ENCODE data around the gene MYOF. TPM values are rescaled to one million over a fixed set of nuclear protein-coding genes. Genes with fewer than 3 reads are reported as not detected.

MYOF gene
- total RNA-seq, 2 experiments from 2014 or later: 4.9 to 5.4 TPM

DNA sequence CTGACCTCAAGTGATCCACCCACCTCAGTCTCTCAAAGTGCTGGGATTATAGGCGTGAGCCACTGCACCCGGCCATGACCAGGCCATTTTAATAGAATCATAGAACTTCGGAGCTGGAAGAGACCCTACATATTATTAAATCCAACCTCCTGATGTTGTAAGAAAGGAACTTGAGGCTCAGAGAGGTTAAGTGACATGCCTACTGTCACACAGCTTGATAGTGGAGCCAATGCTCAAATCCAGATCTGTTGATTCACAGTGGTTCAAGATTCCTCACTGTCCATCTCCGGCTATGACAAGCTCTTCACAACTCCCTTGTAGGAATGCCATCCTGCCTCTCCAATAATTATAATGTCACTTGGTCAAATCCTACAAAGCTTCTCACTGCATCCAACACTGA is 65.3 kb downstream of the MYOF start:
- no peak for ATAC-seq
- H3K4me3 Mint-ChIP-seq: no peak overlapping the region
- TF ChIP-seq, protein P1, sequence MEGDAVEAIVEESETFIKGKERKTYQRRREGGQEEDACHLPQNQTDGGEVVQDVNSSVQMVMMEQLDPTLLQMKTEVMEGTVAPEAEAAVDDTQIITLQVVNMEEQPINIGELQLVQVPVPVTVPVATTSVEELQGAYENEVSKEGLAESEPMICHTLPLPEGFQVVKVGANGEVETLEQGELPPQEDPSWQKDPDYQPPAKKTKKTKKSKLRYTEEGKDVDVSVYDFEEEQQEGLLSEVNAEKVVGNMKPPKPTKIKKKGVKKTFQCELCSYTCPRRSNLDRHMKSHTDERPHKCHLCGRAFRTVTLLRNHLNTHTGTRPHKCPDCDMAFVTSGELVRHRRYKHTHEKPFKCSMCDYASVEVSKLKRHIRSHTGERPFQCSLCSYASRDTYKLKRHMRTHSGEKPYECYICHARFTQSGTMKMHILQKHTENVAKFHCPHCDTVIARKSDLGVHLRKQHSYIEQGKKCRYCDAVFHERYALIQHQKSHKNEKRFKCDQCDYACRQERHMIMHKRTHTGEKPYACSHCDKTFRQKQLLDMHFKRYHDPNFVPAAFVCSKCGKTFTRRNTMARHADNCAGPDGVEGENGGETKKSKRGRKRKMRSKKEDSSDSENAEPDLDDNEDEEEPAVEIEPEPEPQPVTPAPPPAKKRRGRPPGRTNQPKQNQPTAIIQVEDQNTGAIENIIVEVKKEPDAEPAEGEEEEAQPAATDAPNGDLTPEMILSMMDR (IDR thresholded peaks at IDR 0.05): no peak
- H3K27me3 Mint-ChIP-seq: no peaks in the 10 kb centered on the region
- no peaks in the 10 kb centered on the region for H3K9me3 Mint-ChIP-seq
- DNase-seq: no peak
- peaks cover 30% of the 10 kb centered on the region for H3K4me1 Mint-ChIP-seq (ENCODE audit: low read depth)
- H3K36me3 Mint-ChIP-seq (ENCODE audit: low read depth): peaks cover 4% of the 10 kb centered on the region
- H3K27ac Mint-ChIP-seq: no peak overlapping the region
- ChIA-PET POLR2A (interaction anchor here (1.1 kb wide), 1 partner anchor 97 kb away, joined by 3 read pairs; no protein-coding TSS in a partner anchor), CTCF (interaction anchor here (0.8 kb wide), 1 partner anchor 40 kb away, joined by 3 read pairs; no protein-coding TSS in a partner anchor)
- intact Hi-C loops (cut with micrococcal nuclease): no loop called here

DNA sequence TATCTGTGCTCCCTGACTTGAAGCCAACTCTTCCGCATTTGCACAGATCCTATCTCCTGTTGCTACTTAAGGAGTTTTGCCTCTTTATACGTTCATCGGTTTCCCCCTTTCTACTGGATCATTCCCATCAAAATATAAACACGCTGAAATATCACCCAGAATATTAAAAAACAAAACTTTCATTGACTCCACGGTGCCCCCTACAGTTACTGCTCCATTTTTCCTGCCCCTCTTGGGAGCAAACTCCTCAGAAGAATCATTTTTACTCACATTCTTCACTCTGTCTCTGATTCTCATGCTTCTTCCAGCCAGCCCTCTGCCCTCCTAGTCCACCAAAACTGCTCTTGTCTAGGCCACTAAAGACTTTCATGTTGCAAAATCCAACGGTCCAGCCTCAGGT is 66.4 kb downstream of the MYOF start:
- intact Hi-C loops (cut with micrococcal nuclease): no loop called here
- ATAC-seq (no peak), DNase-seq (no peak)
- ChIA-PET POLR2A (no interaction called here), CTCF (interaction anchor here (0.9 kb wide), 1 partner anchor 22 kb away, joined by 3 read pairs; no protein-coding TSS in a partner anchor)
- TF ChIP-seq, protein P1 (IDR thresholded peaks at IDR 0.05): peak; percentile 15
- H3K4me3 Mint-ChIP-seq: no peak overlapping the region
- peaks cover 40% of the 10 kb centered on the region for H3K4me1 Mint-ChIP-seq (ENCODE audit: low read depth)
- H3K27me3 Mint-ChIP-seq: no peaks in the 10 kb centered on the region
- peaks cover 4% of the 10 kb centered on the region for H3K36me3 Mint-ChIP-seq (ENCODE audit: low read depth)
- no peaks in the 10 kb centered on the region for H3K9me3 Mint-ChIP-seq
- H3K27ac Mint-ChIP-seq: no peak overlapping the region

DNA sequence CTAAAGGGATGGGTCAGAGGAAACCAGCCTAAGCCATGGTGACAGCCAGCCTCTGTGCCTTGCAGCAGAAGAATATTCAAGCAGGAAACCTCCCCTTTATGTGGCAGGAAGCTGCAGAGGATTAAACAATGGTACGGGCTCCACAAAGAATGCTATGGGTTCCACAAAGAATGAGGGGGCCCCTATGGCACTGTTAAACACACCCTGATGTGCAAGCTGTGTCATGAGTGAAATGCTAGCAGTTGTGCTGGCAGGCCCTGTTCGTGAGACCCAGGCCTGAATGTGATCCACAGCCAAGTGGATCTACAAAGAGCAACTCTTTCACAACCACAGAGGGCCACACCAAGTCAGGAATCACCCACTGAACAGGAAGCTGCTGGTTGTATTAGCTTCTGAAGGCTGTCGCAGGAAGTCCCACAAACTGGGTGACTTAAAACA is 68.9 kb downstream of the MYOF start:
- Mint-ChIP-seq H3K4me3 (no peak overlapping the region), H3K27me3 (no peaks in the 10 kb centered on the region), H3K36me3 (ENCODE audit: low read depth) (peaks cover 4% of the 10 kb centered on the region), H3K9me3 (no peaks in the 10 kb centered on the region), H3K4me1 (ENCODE audit: low read depth) (peaks cover 50% of the 10 kb centered on the region), H3K27ac (peak overlapping the region; percentile 71)
- DNase-seq: peak; percentile 39
- ChIA-PET CTCF (interaction anchor here (0.8 to 6.3 kb wide), 5 partner anchors 21 to 97 kb away, joined by 3 to 22 read pairs (median 3); partner anchors contain the start of gene MYOF), POLR2A (interaction anchor here (0.7 to 1.4 kb wide), 3 partner anchors 17 to 40 kb away, joined by 3 to 4 read pairs (median 3); no protein-coding TSS in a partner anchor)
- TF ChIP-seq, protein P1 (IDR thresholded peaks at IDR 0.05): no peak
- ATAC-seq: peak; percentile 71
- intact Hi-C loops (cut with micrococcal nuclease): no loop called here

DNA sequence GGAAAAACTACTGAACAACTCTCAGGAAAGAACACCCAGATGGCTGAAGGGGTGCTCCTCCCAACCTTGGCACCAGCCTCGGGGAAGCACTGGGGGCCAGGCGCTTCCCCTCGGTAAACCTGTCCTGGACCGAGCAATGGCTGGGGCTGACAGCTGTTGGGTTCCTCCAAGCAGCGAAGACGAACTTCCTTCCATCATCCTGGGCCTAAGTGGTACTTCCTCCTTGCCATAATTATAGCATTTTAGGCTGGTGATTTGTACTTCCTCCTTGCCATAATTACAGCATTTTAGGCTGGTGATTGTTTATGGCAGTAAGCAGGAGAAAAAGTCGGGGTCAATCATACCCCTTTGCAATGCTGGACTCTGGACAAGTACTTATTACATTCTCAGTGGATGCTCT is 69.3 kb downstream of the MYOF start:
- intact Hi-C loops (cut with micrococcal nuclease): no loop called here
- Mint-ChIP-seq H3K27me3 (no peaks in the 10 kb centered on the region), H3K4me1 (ENCODE audit: low read depth) (peaks cover 50% of the 10 kb centered on the region), H3K36me3 (ENCODE audit: low read depth) (peaks cover 4% of the 10 kb centered on the region), H3K4me3 (no peak overlapping the region), H3K27ac (peak overlapping the region; percentile 71), H3K9me3 (no peaks in the 10 kb centered on the region)
- ChIA-PET CTCF (interaction anchor here (1.0 to 6.3 kb wide), 5 partner anchors 9 to 97 kb away, joined by 3 to 22 read pairs (median 5); partner anchors contain the start of gene MYOF), POLR2A (interaction anchor here (0.7 to 1.4 kb wide), 5 partner anchors 10 to 40 kb away, joined by 3 to 4 read pairs (median 3); no protein-coding TSS in a partner anchor)
- no peak for DNase-seq
- no peak for ATAC-seq
- TF ChIP-seq, protein P1 (IDR thresholded peaks at IDR 0.05): no peak

DNA sequence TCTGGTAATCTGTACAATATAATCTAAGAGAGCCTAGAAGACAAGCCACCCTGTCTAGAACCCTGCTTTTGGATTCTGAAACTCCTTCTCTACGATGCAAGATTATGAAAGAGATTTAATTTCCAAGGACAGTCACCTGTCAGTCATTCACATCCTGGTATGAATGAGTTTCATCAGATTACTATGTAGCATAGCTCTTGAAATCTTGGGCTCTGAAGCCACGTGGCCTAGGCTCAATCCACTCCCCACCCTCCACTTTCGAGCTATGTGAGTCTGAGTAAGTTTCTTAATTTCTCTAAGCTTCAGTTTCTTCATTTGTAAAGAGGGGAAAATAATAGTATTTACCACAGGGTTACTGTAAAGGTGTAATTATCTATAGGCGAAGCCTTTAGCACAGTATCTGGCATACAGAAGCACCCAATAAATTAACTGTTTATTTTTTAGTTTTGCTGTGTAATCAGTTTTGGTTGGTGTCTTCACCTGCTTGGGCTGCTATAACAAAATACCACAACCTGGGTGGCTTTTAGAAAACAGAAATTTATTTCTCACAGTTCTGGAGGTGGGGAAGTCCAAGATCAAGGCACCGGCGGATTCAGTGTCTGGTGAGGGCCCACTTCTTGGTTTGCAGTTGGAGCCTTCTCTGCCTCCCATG is 71.3 kb downstream of the MYOF start:
- TF ChIP-seq, protein P1 (IDR thresholded peaks at IDR 0.05): no peak
- POLR2A ChIA-PET: interaction anchor here (0.6 kb wide), 1 partner anchor 723 kb away, joined by 4 read pairs; no protein-coding TSS in a partner anchor
- Mint-ChIP-seq H3K4me3 (no peak overlapping the region), H3K27ac (peak overlapping the region; percentile 8), H3K9me3 (no peaks in the 10 kb centered on the region), H3K27me3 (no peaks in the 10 kb centered on the region), H3K36me3 (ENCODE audit: low read depth) (peaks cover 4% of the 10 kb centered on the region), H3K4me1 (ENCODE audit: low read depth) (peaks cover 50% of the 10 kb centered on the region)
- no peak for DNase-seq
- ATAC-seq: peak; percentile 34
- CTCF ChIA-PET: interaction anchor here (0.9 to 6.3 kb wide), 3 partner anchors 32 to 72 kb away, joined by 4 to 22 read pairs (median 16); partner anchors contain the start of gene MYOF
- intact Hi-C loops (cut with micrococcal nuclease): no loop called here

Measured in activated CD8-positive, alpha-beta T cell treated with anti-CD3 and anti-CD28 coated beads for 36 hours (primary cell).